Fibroblast of lung (primary cell): ENCODE measurements around the gene TMEM221.

ENCODE experiments used
- EZH2 ChIP-seq: IDR thresholded peaks from 2 replicates; pipeline ENCODE4 v1.5.1; 2012; ENCODE audit warnings: low read length, control low read depth, mild to moderate bottlenecking; ENCODE audit errors: missing control alignments
- TF ChIP-seq, protein P1 (sequence below), 2 donors: IDR thresholded peaks in 1 of 2; conservative IDR thresholded peaks in 1 of 2; 1 replicate in 1 of 2; 2 replicates in 1 of 2; pipeline ENCODE4 v1.5.1; 2011 to 2012; ENCODE audit warnings: low read length in 2 of 2, control low read depth in 1 of 2, inconsistent platforms in 1 of 2, low read depth in 1 of 2, mild to moderate bottlenecking in 1 of 2

DNA sequence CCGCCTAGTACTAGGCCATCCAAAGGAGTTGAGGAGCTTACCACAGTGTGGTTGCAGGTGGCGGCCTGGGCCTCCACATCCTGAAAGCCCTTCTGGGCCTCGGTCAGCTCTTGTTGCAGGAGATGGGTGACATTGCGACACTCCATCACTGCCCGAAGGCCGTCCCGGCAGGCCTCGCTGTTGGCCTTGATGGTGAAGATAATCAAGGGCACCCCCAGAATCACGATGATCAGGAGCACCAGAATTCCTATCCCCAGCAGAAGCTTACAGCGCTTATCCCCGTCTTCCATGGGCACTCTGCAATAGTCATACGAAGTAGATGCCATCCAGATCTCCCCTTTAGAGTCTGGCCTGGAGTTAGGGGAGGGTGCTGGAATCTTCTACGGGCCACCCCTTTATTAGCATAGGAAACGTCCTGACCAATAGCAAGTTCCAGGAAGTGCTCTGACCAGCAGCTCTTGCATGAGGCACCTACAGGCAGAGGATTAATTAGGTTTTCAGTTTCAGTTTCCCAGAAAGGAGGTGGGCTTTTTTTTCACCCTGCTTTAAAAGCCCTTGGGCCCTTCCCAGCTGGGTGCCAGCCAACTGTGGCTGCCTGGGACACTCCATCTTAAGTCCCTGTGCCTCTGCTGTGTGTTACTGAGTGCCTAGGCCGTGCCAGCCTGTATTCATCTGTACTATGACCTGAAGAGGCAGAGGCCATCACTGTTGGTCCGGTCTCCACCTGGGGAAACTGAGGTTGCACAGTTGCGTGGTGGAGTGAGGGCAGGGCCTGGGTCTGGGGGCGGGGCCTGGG is 43.0 kb downstream of the TMEM221 start, which contains the start of gene BST2:
- TF ChIP-seq, protein P1, sequence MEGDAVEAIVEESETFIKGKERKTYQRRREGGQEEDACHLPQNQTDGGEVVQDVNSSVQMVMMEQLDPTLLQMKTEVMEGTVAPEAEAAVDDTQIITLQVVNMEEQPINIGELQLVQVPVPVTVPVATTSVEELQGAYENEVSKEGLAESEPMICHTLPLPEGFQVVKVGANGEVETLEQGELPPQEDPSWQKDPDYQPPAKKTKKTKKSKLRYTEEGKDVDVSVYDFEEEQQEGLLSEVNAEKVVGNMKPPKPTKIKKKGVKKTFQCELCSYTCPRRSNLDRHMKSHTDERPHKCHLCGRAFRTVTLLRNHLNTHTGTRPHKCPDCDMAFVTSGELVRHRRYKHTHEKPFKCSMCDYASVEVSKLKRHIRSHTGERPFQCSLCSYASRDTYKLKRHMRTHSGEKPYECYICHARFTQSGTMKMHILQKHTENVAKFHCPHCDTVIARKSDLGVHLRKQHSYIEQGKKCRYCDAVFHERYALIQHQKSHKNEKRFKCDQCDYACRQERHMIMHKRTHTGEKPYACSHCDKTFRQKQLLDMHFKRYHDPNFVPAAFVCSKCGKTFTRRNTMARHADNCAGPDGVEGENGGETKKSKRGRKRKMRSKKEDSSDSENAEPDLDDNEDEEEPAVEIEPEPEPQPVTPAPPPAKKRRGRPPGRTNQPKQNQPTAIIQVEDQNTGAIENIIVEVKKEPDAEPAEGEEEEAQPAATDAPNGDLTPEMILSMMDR (conservative IDR thresholded peaks at IDR 0.05 in 1 of 2, IDR thresholded peaks at IDR 0.05 in 1 of 2; ENCODE audit: low read depth in 1 of 2, low read length in 2 of 2): no peak
- TF ChIP-seq EZH2: no peak
